Measurements from ENCODE around the gene LMO1. TPM values are rescaled to one million over a fixed set of nuclear protein-coding genes. Genes with fewer than 3 reads are reported as not detected.

LMO1 gene
- polyA plus RNA-seq, 1 of the 3 experiments (the other 2 are of a cell fraction) = 0.12 TPM

DNA sequence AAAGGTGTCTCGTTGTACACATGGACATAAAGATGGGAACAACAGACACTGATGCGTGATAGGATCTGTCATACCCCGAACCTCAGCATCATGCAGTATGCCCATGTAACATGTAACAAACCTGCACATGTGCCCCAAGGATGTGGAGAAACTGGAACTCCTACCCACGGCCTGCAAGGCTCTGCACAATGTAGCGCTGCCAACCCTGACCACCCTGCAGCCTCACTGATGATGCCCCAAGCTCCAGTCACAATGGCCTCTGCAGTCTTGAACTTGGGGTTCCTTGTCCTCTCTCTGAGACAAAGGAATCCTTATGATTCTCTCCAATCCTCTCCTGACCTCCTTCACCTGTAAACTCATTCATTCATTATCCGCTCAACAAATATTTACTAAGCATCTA lies 14.2 kb downstream of the LMO1 start:
- TF ChIP-seq EZH2phosphoT487 (IDR thresholded peaks at IDR 0.05; ENCODE audit: borderline replicate concordance, low read depth) = no peak
- TF ChIP-seq NFIC (IDR thresholded peaks at IDR 0.05; ENCODE audit: borderline replicate concordance) = no peak
- TF ChIP-seq, protein P1, sequence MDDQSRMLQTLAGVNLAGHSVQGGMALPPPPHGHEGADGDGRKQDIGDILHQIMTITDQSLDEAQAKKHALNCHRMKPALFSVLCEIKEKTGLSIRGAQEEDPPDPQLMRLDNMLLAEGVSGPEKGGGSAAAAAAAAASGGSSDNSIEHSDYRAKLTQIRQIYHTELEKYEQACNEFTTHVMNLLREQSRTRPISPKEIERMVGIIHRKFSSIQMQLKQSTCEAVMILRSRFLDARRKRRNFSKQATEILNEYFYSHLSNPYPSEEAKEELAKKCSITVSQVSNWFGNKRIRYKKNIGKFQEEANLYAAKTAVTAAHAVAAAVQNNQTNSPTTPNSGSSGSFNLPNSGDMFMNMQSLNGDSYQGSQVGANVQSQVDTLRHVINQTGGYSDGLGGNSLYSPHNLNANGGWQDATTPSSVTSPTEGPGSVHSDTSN (IDR thresholded peaks at IDR 0.05) = no peak
- TF ChIP-seq, protein P2, sequence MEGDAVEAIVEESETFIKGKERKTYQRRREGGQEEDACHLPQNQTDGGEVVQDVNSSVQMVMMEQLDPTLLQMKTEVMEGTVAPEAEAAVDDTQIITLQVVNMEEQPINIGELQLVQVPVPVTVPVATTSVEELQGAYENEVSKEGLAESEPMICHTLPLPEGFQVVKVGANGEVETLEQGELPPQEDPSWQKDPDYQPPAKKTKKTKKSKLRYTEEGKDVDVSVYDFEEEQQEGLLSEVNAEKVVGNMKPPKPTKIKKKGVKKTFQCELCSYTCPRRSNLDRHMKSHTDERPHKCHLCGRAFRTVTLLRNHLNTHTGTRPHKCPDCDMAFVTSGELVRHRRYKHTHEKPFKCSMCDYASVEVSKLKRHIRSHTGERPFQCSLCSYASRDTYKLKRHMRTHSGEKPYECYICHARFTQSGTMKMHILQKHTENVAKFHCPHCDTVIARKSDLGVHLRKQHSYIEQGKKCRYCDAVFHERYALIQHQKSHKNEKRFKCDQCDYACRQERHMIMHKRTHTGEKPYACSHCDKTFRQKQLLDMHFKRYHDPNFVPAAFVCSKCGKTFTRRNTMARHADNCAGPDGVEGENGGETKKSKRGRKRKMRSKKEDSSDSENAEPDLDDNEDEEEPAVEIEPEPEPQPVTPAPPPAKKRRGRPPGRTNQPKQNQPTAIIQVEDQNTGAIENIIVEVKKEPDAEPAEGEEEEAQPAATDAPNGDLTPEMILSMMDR (IDR thresholded peaks at IDR 0.05) = no peak
- TF ChIP-seq RCOR1 (IDR thresholded peaks at IDR 0.05; ENCODE audit: low read length) = no peak
- TF ChIP-seq, protein P3, sequence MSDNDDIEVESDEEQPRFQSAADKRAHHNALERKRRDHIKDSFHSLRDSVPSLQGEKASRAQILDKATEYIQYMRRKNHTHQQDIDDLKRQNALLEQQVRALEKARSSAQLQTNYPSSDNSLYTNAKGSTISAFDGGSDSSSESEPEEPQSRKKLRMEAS (IDR thresholded peaks at IDR 0.05; ENCODE audit: low read depth) = no peak
- no peak for TF ChIP-seq GATA2 (CRISPR knock-in tag; IDR thresholded peaks at IDR 0.05)
- no peak for TF ChIP-seq TEAD4 (IDR thresholded peaks at IDR 0.05; ENCODE audit: borderline replicate concordance, insufficient read depth)
- no peak for TF ChIP-seq GABPA (IDR thresholded peaks at IDR 0.05; ENCODE audit: low read depth)
- no peak for TF ChIP-seq CHD2 (IDR thresholded peaks at IDR 0.05; ENCODE audit: low read length, partially characterized antibody)
- TF ChIP-seq TAF1 (IDR thresholded peaks at IDR 0.05; ENCODE audit: borderline replicate concordance, low read depth, low read length) = no peak
- TF ChIP-seq MEF2A (IDR thresholded peaks at IDR 0.05; ENCODE audit: borderline replicate concordance, low read depth) = no peak
- H3K27me3 ChIP-seq (ENCODE audit: insufficient read depth) = peaks cover 6% of the 10 kb centered on the region; the same call in 1 of the 2 replicates
- H3K4me1 ChIP-seq (ENCODE audit: control insufficient read depth in 1 of 2, insufficient read depth in 2 of 2, low read depth in 1 of 2, low read length in 1 of 2) = peaks cover 0 to 67% of the 10 kb centered on the region in 2 experiments; a peak in 2 of 4 replicates
- H3K9ac ChIP-seq = no peak overlapping the region
- DNase-seq = no peak
- no peak overlapping the region for H3K4me3 ChIP-seq (ENCODE audit: low read depth in 2 of 2, low read length in 1 of 2)
- H3K79me2 ChIP-seq (ENCODE audit: insufficient read depth) = no peaks in the 10 kb centered on the region
- no peaks in the 10 kb centered on the region for H3K9me2 ChIP-seq
- no peaks in the 10 kb centered on the region for H4K20me1 ChIP-seq (ENCODE audit: insufficient read depth)
- H3K4me2 ChIP-seq = no peak overlapping the region
- H2AFZ ChIP-seq (ENCODE audit: low read depth) = no peak overlapping the region
- no peaks in the 10 kb centered on the region for H3K36me3 ChIP-seq (replicated peaks in 1 of 2; ENCODE audit: control insufficient read depth in 1 of 2, insufficient read depth in 2 of 2, low read length in 1 of 2)
- CTCF ChIA-PET = interaction anchor here (1.2 to 29.7 kb wide), 3 partner anchors 13 to 88 kb away, joined by 3 to 604 read pairs (median 302); partner anchors contain the start of gene LMO1
- no peaks in the 10 kb centered on the region for H3K9me3 ChIP-seq
- H3F3A ChIP-seq (replicated peaks; ENCODE audit: insufficient read depth) = no peaks in the 10 kb centered on the region
- POLR2A ChIA-PET = interaction anchor here (1.0 kb wide), 1 partner anchor 14 kb away, joined by 3 read pairs; the partner anchor contains the start of gene LMO1
- H3K27ac ChIP-seq (ENCODE audit: low read depth in 2 of 2, low read length in 1 of 2) = no peak overlapping the region; a peak in 1 of 4 replicates
- 51% methylated on average over 5 of the region's 6 CpGs for WGBS (ENCODE audit: low lambda C conversion rate)

DNA sequence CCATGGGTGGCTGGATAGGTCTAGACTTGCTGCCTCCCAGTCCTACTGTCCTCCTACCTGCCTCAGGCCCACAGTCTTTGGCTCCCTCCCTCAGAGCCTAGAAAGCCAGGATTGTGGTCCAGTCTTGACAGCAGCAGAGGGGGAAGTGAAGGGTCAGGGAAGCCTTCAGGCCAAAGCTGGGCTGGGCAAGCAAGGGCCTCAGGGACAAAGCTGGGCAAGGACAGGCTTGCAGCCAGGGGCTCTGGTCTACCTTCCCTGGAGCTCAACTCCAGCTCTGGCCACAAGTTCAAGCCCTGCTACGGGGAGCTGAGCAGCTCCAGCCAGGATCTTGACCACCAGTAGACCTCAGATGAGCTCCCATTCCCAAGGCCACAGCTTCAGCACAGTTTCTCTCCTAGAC lies 14.9 kb downstream of the LMO1 start:
- DNase-seq = no peak
- Histone ChIP-seq H2AFZ (ENCODE audit: low read depth) (no peak overlapping the region), H3K79me2 (ENCODE audit: insufficient read depth) (no peaks in the 10 kb centered on the region), H3K9me2 (no peaks in the 10 kb centered on the region), H3K4me1 (ENCODE audit: control insufficient read depth in 1 of 2, insufficient read depth in 2 of 2, low read depth in 1 of 2, low read length in 1 of 2) (peaks cover 0 to 71% of the 10 kb centered on the region in 2 experiments; a peak in 2 of 4 replicates), H3K4me2 (no peak overlapping the region), H3K27me3 (ENCODE audit: insufficient read depth) (peaks cover 6% of the 10 kb centered on the region; the same call in 1 of the 2 replicates), H3K9ac (no peak overlapping the region), H3K9me3 (no peaks in the 10 kb centered on the region), H3K4me3 (ENCODE audit: low read depth in 2 of 2, low read length in 1 of 2) (no peak overlapping the region), H3F3A (replicated peaks; ENCODE audit: insufficient read depth) (no peaks in the 10 kb centered on the region), H4K20me1 (ENCODE audit: insufficient read depth) (no peaks in the 10 kb centered on the region), H3K27ac (ENCODE audit: low read depth in 2 of 2, low read length in 1 of 2) (peak overlapping the region in 1 of 2 experiments; percentile 55; a peak in 1 of 4 replicates), H3K36me3 (replicated peaks in 1 of 2; ENCODE audit: control insufficient read depth in 1 of 2, insufficient read depth in 2 of 2, low read length in 1 of 2) (no peaks in the 10 kb centered on the region)
- CTCF ChIA-PET = interaction anchor here (1.2 to 29.7 kb wide), 3 partner anchors 14 to 89 kb away, joined by 3 to 604 read pairs (median 302); partner anchors contain the start of gene LMO1
- no CpG with 5 or more reads among the region's 1 CpG for WGBS (ENCODE audit: low lambda C conversion rate)
- POLR2A ChIA-PET = no interaction called here
- TF ChIP-seq TAF1 (IDR thresholded peaks at IDR 0.05; ENCODE audit: borderline replicate concordance, low read depth, low read length) (no peak), FOSL2 (IDR thresholded peaks at IDR 0.05; ENCODE audit: borderline replicate concordance, low read depth) (no peak), JUND (IDR thresholded peaks at IDR 0.05) (no peak), EP300 (IDR thresholded peaks at IDR 0.05; ENCODE audit: borderline replicate concordance in 1 of 2, low read depth in 1 of 2, low read length in 1 of 2) (no peak), ELF1 (IDR thresholded peaks at IDR 0.05) (no peak), NFIC (IDR thresholded peaks at IDR 0.05; ENCODE audit: borderline replicate concordance) (no peak), SIN3A (IDR thresholded peaks at IDR 0.05; ENCODE audit: borderline replicate concordance, low read depth, low read length) (no peak), EZH2phosphoT487 (IDR thresholded peaks at IDR 0.05; ENCODE audit: borderline replicate concordance, low read depth) (no peak), MXI1 (IDR thresholded peaks at IDR 0.05; ENCODE audit: low read depth, low read length) (no peak), FOXM1 (IDR thresholded peaks at IDR 0.05; ENCODE audit: low read depth) (no peak), FOXJ3 (CRISPR knock-in tag; IDR thresholded peaks at IDR 0.05) (no peak), GABPA (IDR thresholded peaks at IDR 0.05; ENCODE audit: low read depth) (no peak)
- TF ChIP-seq, protein P2 (IDR thresholded peaks at IDR 0.05) = no peak
- TF ChIP-seq, protein P3 (IDR thresholded peaks at IDR 0.05; ENCODE audit: low read depth) = no peak
- TF ChIP-seq, protein P1 (IDR thresholded peaks at IDR 0.05) = no peak
